Trophoblast cell (in vitro differentiated cells and primary cell): Measurements from ENCODE around the gene SMYD3.

ENCODE experiments used
- DNase-seq, 2 donors: peaks; one replicate each; pipeline ENCODE4 v3.0.0-alpha.2; 2016
- H2AFZ ChIP-seq: 2 replicates; pipeline ENCODE4 v1.6.1; 2013; ENCODE audit warnings: low read length, moderate library complexity, mild to moderate bottlenecking; ENCODE audit not compliant: insufficient read depth, poor library complexity
- H2AK5ac ChIP-seq: 2 replicates; pipeline ENCODE4 v1.6.1; 2013; ENCODE audit warnings: mild to moderate bottlenecking, low read length
- H2BK120ac ChIP-seq: 2 replicates; pipeline ENCODE4 v1.6.1; 2013; ENCODE audit warnings: low read length, mild to moderate bottlenecking, moderate library complexity; ENCODE audit not compliant: insufficient read depth, poor library complexity
- H2BK12ac ChIP-seq: 2 replicates; pipeline ENCODE4 v1.6.1; 2013; ENCODE audit warnings: mild to moderate bottlenecking, low read length, moderate library complexity
- H2BK5ac ChIP-seq: 2 replicates; pipeline ENCODE4 v1.6.1; 2013; ENCODE audit warnings: low read length, low read depth, moderate library complexity, mild to moderate bottlenecking; ENCODE audit not compliant: poor library complexity
- H3K14ac ChIP-seq: 2 replicates; pipeline ENCODE4 v1.6.1; 2013; ENCODE audit warnings: mild to moderate bottlenecking, low read length
- H3K18ac ChIP-seq: 2 replicates; pipeline ENCODE4 v1.6.1; 2013; ENCODE audit warnings: mild to moderate bottlenecking, low read length
- H3K23ac ChIP-seq: 2 replicates; pipeline ENCODE4 v1.6.1; 2013; ENCODE audit warnings: low read length
- H3K27ac ChIP-seq: 2 replicates; pipeline ENCODE4 v1.5.1; 2013; ENCODE audit warnings: low read depth, mild to moderate bottlenecking, inconsistent platforms, low read length, moderate library complexity
- H3K27me3 ChIP-seq: 2 replicates; pipeline ENCODE4 v1.6.1; 2013; ENCODE audit warnings: inconsistent platforms, mild to moderate bottlenecking, low read length, moderate library complexity; ENCODE audit not compliant: insufficient read depth
- H3K36me3 ChIP-seq, 2 experiments: 1 replicate in 1 of 2; 2 replicates in 1 of 2; pipeline ENCODE4 v1.6.1; 2013; ENCODE audit warnings: low read length in 2 of 2, mild to moderate bottlenecking in 2 of 2, moderate library complexity in 1 of 2; ENCODE audit not compliant: insufficient read depth in 2 of 2, control insufficient read depth in 1 of 2
- H3K4ac ChIP-seq: 2 replicates; pipeline ENCODE4 v1.6.1; 2013; ENCODE audit warnings: low read depth, mild to moderate bottlenecking, low read length, moderate library complexity
- H3K4me1 ChIP-seq, 2 experiments: 1 replicate in 1 of 2; 2 replicates in 1 of 2; pipeline ENCODE4 v1.6.1; 2013; ENCODE audit warnings: low read length in 2 of 2, mild to moderate bottlenecking in 2 of 2, moderate library complexity in 1 of 2; ENCODE audit not compliant: insufficient read depth in 2 of 2, control insufficient read depth in 1 of 2
- H3K4me2 ChIP-seq: 2 replicates; pipeline ENCODE4 v1.6.1; 2013; ENCODE audit warnings: inconsistent platforms, mild to moderate bottlenecking, low read length, moderate library complexity
- H3K4me3 ChIP-seq: 2 replicates; pipeline ENCODE4 v1.5.1; 2013; ENCODE audit warnings: mild to moderate bottlenecking, low read depth, low read length, inconsistent platforms
- H3K79me1 ChIP-seq: one replicate; pipeline ENCODE4 v1.6.1; 2013; ENCODE audit warnings: low read length
- H3K79me2 ChIP-seq: 2 replicates; pipeline ENCODE4 v1.6.1; 2013; ENCODE audit warnings: low read length, mild to moderate bottlenecking; ENCODE audit not compliant: control insufficient read depth, insufficient read depth, poor library complexity
- H3K9ac ChIP-seq: 2 replicates; pipeline ENCODE4 v1.6.1; 2013; ENCODE audit warnings: mild to moderate bottlenecking, low read length
- H3K9me3 ChIP-seq: 2 replicates; pipeline ENCODE4 v1.6.1; 2013; ENCODE audit warnings: low read depth, mild to moderate bottlenecking, control low read depth, inconsistent platforms, low read length; ENCODE audit not compliant: insufficient read depth
- H4K12ac ChIP-seq: 2 replicates; pipeline ENCODE4 v1.6.1; 2013; ENCODE audit warnings: low read depth, mild to moderate bottlenecking, low read length, moderate library complexity
- H4K8ac ChIP-seq: 2 replicates; pipeline ENCODE4 v1.6.1; 2013; ENCODE audit warnings: low read depth, mild to moderate bottlenecking, low read length, moderate library complexity
- H4K91ac ChIP-seq: one replicate; pipeline ENCODE4 v1.6.1; 2013; ENCODE audit warnings: low read depth, mild to moderate bottlenecking, low read length, moderate library complexity
- WGBS: extraction: QIAGEN DNeasy Blood & Tissue Kit; methylation state at CpG from one replicate; pipeline ENCODE4 v1.1.7; 2013; ENCODE audit warnings: missing lambda C conversion rate; ENCODE audit not compliant: insufficient read length, insufficient coverage; ENCODE audit errors: extremely low coverage; 5-methylcytosine and 5-hydroxymethylcytosine counted together

Gene SMYD3

DNA sequence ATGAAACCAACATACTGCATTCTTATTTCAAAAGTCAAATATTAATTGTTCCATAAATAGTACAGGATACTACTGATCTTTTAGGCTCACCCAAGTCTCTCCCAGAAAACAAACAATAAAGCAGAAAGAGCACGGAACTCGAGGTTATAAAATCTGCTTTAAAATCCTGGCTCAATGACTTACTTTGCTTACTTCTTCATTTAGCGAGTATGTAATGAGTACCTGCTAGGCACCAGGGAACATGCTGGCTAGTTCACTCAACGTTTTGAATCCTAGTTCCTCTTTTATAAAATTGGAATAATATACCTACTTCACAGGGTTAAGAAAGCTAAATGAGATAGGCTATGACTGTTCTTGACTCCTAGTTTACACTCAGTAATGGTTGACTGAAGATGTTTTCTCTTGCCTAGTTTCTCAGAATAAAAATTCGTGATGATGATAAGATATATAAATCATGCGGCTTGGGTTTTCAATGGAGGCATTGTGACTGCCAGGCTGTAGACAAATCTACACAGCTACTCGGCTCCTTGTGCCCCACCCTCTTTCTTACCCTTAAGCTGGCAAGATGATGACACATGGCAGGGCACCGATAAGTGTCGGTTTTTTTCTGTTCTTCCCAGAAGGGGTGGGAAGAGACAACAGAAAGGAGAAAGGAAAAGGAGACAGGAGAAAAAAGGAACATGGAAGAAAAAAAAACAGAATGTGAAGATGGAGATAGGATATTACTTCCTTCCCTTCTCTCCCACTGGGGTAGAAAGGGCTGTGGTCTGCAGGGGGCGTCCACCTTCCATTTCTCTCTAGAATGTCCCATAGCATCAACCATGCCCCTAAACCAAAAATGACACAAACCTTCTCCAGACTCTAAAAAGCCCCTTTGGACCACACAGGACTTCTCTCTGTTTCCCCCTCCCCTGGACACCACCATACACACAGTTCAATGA, 507.1 kb downstream of the SMYD3 start:
- no peak overlapping the region for H3K23ac ChIP-seq
- no CpG with 5 or more reads among the region's 10 CpGs for WGBS
- no peak overlapping the region for H3K14ac ChIP-seq
- H3K9me3 ChIP-seq: no peaks in the 10 kb centered on the region
- no peak overlapping the region for H3K4me2 ChIP-seq
- H3K18ac ChIP-seq: no peak overlapping the region
- H3K4me3 ChIP-seq: no peak overlapping the region
- H2BK120ac ChIP-seq: peak overlapping the region; percentile 31
- H2AK5ac ChIP-seq: no peak overlapping the region
- H3K27me3 ChIP-seq: no peaks in the 10 kb centered on the region
- no peak overlapping the region for H4K12ac ChIP-seq
- no peak overlapping the region for H2AFZ ChIP-seq
- peaks cover 29% of the 10 kb centered on the region for H3K79me1 ChIP-seq
- peak overlapping the region; percentile 82 for H2BK12ac ChIP-seq
- H3K79me2 ChIP-seq: no peaks in the 10 kb centered on the region
- DNase-seq: no peak
- peaks cover 0 to 2% of the 10 kb centered on the region in 2 experiments for H3K36me3 ChIP-seq
- peaks cover 9 to 16% of the 10 kb centered on the region in 2 experiments for H3K4me1 ChIP-seq
- no peak overlapping the region for H3K27ac ChIP-seq
- H4K8ac ChIP-seq: no peak overlapping the region
- H4K91ac ChIP-seq: peak overlapping the region; percentile 32
- H3K9ac ChIP-seq: no peak overlapping the region
- no peak overlapping the region for H3K4ac ChIP-seq
- H2BK5ac ChIP-seq: no peak overlapping the region

GRCh38 chr1:245997471-245998258, 509.4 kb downstream of the SMYD3 start:
- Histone ChIP-seq H3K9me3 (no peaks in the 10 kb centered on the region), H2BK120ac (peak overlapping the region; percentile 43), H4K12ac (no peak overlapping the region), H3K4me2 (no peak overlapping the region), H3K9ac (no peak overlapping the region), H2BK5ac (peak overlapping the region; percentile 6), H3K4me3 (no peak overlapping the region), H3K4ac (no peak overlapping the region), H4K91ac (peak overlapping the region; percentile 20), H2AK5ac (no peak overlapping the region), H3K79me1 (peaks cover 21% of the 10 kb centered on the region), H3K27ac (peak overlapping the region; percentile 34), H3K18ac (peak overlapping the region; percentile 6), H3K79me2 (no peaks in the 10 kb centered on the region), H2BK12ac (peak overlapping the region; percentile 35), H2AFZ (no peak overlapping the region), H3K14ac (peak overlapping the region; percentile 2), H3K4me1 (peaks cover 9 to 13% of the 10 kb centered on the region in 2 experiments), H3K23ac (no peak overlapping the region), H3K36me3 (peaks cover 0 to 2% of the 10 kb centered on the region in 2 experiments), H4K8ac (peak overlapping the region; percentile 8), H3K27me3 (no peaks in the 10 kb centered on the region)
- peak; percentile 22 to 55 for DNase-seq
- no CpG with 5 or more reads among the region's 7 CpGs for WGBS

DNA sequence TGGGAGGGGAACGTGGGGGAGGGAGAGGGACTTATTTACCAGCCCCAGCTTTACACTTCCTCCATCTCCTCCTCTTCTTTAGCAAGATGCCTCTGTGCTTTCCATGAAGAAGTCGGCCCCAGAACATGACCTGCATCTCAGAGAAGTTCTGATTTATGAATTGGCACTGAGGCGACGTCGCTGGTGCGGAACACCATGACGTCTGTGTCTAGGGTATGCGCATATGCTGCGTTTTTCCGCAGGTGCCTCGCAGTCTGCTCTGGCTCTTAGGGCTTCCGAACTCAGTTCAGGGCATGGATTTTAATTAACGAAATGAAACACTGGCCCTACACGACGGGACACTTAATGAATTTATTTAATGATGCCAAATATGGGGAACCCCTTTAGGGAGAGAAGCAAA, 510.3 kb downstream of the SMYD3 start:
- Histone ChIP-seq H3K4ac (no peak overlapping the region), H3K79me1 (peaks cover 20% of the 10 kb centered on the region), H2AFZ (no peak overlapping the region), H3K36me3 (peaks cover 0 to 2% of the 10 kb centered on the region in 2 experiments), H3K27ac (peak overlapping the region; percentile 36), H2BK12ac (peak overlapping the region; percentile 4), H3K18ac (no peak overlapping the region), H3K4me2 (no peak overlapping the region), H4K91ac (peak overlapping the region; percentile 20), H4K12ac (no peak overlapping the region), H2BK120ac (no peak overlapping the region), H2AK5ac (no peak overlapping the region), H3K79me2 (no peaks in the 10 kb centered on the region), H3K14ac (peak overlapping the region; percentile 55), H3K27me3 (no peaks in the 10 kb centered on the region), H3K9ac (no peak overlapping the region), H2BK5ac (peak overlapping the region; percentile 1), H3K9me3 (no peaks in the 10 kb centered on the region), H3K4me3 (no peak overlapping the region), H4K8ac (no peak overlapping the region), H3K4me1 (peaks cover 9 to 13% of the 10 kb centered on the region in 2 experiments), H3K23ac (no peak overlapping the region)
- no peak for DNase-seq
- no CpG with 5 or more reads among the region's 15 CpGs for WGBS

GRCh38 chr1:245995474-245995873, 511.6 kb downstream of the SMYD3 start:
- Histone ChIP-seq H3K14ac (no peak overlapping the region), H2AFZ (no peak overlapping the region), H4K8ac (no peak overlapping the region), H3K9ac (no peak overlapping the region), H3K18ac (peak overlapping the region; percentile 64), H3K23ac (no peak overlapping the region), H3K36me3 (peaks cover 0 to 2% of the 10 kb centered on the region in 2 experiments), H3K79me1 (peaks cover 15% of the 10 kb centered on the region), H2BK120ac (no peak overlapping the region), H3K79me2 (no peaks in the 10 kb centered on the region), H3K9me3 (no peaks in the 10 kb centered on the region), H2BK12ac (peak overlapping the region; percentile 59), H3K4ac (no peak overlapping the region), H3K4me3 (no peak overlapping the region), H3K4me1 (peaks cover 6 to 11% of the 10 kb centered on the region in 2 experiments), H4K91ac (peak overlapping the region; percentile 70), H3K4me2 (no peak overlapping the region), H2AK5ac (no peak overlapping the region), H2BK5ac (no peak overlapping the region), H3K27ac (no peak overlapping the region), H4K12ac (no peak overlapping the region), H3K27me3 (no peaks in the 10 kb centered on the region)
- no peak for DNase-seq
- WGBS: no CpG with 5 or more reads among the region's 1 CpG
